GM21526 (cell line): Measurements from ENCODE around the gene CREG2.

Experiments used
- ATAC-seq: cut with Tn5 transposase; IDR thresholded peaks from one replicate; pipeline ENCODE4 v1.9.1; 2021; ENCODE audit warnings: moderate library complexity; ENCODE audit not compliant: unreplicated experiment, low FRiP score

CREG2 gene

DNA sequence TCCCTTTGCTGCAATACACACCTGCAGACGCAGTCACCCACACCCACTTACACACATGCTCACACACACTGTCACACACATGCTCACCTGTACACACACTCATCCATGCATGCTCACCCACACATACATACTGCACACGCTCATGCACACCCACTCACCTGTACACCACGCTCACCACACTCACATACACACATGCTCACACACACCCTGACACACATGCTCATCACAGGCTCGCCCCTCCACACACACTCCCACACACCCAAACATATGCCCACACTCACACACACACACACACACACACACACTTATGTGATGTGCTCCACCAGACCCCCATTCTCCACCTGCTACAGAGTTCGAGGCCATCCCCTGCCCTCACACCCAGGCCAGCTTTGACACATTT lies 22.8 kb upstream of the CREG2 start:
- no peak for ATAC-seq

DNA sequence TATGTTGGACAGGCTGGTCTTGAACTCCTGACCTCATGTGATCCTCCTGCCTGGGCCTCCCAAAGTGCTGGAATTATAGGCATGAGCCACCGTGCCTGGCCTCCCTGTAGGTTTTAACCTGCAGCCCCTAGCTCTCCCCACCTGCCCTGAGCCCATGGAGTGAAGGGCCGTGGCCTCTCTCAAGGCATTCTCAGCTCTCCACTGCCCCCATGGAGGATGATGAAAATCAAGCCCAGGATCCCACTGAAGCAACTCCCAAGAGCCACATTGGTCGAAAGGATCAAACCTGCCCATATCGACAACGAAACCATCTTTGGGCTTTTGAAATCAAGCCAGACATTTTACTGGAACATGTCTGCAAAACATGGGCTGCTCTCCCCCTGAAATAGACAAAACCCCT lies 22.4 kb upstream of the CREG2 start:
- ATAC-seq: no peak

DNA sequence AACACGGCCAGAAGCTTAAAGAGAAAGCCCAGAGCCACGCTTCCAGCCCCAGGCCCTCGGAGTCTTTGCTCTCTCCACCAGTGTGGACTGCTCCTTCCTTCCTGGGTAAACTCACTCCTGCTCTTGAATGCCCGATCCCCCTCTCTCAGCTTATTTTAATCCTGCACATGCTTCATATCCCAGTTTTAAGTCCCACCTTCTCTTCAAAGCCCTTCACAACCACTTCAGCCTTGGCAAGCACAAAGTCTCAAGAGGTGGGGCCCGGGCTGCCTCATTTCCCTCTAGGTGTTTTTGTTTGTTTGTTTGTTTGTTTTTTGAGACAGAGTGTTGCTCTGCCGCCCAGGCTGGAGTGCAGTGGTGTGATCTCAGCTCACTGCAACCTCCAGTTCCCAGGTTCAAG lies 21.6 kb upstream of the CREG2 start:
- ATAC-seq: no peak

DNA sequence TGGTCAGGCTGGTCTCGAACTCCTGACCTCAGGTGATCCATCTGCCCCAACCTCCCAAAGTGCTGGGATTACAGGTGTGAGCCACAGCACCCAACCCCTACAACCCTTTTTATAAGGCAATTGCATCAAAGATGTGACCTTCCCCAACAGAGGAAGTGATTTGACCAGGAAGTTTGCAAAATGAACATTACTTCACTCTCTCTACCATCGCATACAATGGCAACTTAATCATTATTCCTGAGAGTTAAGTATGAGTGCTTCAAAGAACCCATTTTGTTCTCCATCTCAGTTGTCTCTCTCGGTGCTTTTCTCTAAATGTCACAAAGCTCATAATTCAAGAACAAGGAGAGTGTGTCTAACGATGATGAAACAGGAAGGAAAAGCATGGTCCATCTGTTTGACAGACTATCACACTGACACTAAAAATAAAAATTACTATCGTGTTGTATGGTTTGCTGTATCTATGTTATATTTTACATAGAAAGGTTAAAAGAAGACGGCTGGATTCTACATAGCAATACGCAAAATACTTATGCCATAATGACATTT lies 18.1 kb upstream of the CREG2 start:
- ATAC-seq: no peak

DNA sequence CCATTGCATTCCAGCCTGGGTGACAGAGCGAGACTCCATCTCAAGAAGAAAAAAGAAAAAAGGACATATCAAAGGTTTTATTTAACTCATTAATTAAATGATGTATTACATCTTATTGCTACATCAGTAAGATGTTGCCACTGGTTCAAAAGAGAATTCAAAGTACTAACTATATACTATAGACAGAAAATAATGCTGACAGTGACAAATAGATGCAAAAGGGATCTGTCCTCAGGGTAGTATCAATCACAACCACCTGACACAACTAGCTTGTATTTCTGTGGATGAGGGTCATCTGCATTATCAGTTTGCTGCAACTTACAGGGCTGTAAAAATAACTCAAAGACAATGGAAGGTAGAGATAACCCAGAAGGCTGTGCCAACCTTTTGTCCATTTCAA lies 16.4 kb upstream of the CREG2 start:
- no peak for ATAC-seq

DNA sequence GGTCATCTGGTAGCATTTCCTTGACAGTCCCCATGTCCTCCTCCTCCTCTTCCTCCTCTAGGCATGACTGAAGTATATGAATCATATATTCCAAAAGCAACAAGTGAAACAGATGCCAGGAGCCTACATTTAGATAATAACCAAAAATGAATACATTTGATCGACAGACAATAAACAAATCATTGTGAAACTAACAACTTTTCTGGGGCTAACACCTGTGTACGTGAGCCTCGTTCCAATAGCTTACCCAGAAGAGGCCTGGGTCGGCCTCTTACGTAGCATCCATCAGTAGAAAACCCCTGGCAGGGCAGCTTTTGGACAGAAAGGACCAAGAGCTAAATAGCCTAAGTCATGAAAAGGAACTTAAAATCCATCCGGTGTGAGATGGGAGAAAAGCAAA lies 15.3 kb upstream of the CREG2 start:
- no peak for ATAC-seq

DNA sequence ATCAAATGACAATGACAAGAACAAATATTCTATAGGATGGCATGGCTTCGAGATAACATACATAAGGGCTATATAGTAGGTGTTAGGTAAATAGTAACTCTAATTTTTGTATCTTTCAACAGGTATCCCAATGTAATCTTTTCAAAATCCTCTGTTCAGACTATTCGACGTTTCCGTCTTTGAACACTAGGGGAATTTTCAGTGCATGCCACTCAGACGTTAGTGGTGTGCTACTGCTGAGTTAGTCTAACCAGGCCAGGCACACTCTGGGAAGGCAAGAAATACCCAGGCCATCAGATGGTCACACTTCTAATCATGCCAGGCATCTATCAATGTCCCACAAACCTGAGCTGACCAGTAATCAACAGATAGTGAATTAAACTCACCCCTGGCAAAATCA lies 14.6 kb upstream of the CREG2 start:
- ATAC-seq: no peak

DNA sequence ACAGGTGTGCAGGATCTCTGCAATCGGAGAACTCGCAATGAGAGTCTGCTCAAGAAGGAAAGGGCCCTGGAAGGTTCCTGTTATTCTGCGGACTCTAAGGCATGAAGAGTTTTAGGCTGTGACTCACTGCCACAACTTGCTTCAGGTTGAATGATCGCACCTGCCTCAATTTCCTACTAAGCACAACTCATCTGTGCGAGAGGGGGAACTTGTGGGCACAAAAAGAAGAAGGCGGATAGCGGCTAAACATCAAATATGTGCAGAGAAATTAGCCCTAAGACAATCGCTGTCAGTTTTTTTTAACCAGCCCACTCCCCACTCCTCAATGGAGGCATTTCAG lies 14.0 kb upstream of the CREG2 start:
- no peak for ATAC-seq

DNA sequence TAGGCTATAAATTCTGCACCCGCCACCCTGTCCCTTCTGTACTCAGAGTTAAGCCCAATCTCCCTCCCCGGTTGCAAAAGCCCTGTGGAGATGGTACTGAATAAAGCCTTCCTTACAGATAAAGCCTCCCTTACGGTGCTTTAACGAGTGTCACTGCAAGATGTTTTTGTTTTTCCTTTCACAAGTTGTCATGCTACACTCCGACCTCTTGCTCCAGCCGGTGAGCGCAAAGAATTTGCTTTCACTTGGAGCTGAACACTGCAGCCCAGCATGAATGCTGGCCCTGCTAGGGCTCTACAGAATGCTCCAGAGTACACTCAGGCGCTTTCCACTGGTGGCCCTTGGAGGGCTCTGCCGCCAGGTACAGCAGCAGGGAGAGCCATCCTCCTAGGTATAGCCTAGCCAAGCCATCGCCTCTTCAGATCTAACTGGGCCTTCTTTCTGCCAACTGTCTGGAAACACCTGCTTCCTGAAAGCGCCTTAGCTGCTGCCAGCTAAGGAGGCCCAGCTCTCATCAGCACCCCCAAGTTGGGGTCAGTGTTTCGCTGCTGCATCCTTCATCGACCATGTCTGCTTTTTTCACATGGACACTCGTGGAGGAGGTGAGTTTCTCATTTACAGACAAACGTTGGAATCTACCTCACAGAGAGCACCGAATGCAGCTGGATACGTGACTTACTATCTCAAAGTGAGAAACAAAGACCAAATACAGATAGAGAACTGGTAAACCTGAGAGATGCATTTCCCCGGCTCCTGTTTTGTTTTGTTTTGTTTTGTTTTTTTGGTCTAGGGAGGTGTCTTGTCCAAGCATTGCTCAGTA lies 13.4 kb upstream of the CREG2 start:
- ATAC-seq: no peak

DNA sequence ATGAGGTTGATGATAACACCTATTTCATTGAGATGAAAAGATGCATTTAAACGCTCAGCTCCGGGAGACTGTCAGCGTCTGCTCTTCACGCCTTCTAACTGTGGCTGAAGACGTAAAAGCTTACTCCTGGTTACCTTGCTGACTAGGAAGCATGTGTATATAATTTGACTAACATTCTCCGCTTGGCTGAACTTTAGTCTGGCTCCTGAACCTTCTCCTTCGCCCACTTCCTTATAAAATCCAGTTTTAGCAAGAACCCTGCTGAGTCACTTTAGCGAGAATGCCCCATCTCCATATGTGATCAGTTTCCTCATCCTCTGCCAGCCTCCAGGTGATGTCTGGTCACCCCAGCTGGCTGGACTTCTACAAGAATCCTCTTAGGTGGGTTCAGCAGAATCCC lies 12.7 kb upstream of the CREG2 start:
- no peak for ATAC-seq

DNA sequence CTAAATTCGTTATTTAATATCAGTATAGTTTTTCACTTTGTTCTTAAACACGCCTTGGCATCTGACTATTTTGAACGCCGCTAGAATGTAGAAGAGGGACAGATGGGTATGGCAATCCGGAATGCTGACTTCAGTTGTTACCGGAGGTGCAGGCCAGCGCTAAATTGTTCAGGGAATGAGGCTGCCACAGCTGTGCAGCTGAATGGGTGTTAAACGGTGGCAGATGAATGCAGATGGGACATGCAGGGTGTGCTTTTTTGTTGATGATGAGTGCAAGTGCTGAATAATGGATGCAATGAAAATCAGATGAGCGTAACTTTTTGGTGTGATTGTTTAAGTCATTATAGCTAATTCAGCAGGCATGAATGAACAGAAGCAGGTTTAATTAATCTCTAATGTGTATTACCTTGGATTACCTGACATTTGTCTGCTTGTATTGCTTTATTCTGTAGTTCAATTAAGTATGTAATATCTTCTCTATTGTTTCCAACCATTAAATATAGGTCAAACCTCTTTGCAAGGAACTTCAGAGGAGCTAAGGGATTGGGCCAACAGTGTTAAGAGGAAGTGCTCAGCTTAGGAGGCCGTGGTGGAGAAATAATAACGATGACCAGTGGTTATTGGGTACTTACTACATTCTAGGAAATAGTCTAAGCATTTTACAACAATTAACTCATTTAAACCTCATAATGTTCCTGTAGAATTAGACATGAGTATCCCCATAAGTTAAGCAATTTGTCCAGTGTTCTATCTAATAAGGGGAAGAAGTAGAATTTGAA lies 11.9 kb upstream of the CREG2 start:
- no peak for ATAC-seq

DNA sequence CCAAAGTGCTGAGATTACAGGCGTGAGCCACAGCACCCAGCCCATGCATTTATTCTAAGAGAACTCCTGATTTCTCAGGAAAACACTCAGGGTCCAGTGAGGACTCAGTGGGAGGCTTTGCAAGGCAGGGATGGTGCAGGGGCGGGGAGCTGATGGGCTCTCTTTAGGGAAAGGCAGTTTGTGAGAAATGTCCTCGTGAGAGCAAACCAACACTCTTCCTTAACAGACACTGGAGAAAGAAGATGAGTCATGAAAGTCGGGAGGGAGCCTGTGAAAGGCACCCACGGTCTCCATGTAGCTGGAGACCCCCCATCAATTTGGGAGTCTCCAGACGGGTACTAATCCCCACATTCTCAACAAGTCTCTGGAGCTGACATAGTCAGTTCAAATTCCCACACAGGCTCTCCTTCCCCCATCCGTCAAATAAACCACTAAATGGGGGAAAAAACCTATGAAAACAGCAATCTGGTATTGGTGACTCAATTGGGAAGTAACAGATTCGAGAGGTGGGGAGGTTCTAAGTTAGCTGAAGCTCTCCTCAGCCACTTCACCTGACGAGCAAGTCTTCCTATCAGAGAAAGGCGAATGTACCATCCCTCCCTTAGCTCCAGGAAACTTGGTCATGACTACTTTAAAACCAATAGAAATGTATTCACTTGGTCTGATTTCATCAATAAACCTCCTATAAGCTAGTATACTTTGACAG lies 11.0 kb upstream of the CREG2 start:
- ATAC-seq: no peak

DNA sequence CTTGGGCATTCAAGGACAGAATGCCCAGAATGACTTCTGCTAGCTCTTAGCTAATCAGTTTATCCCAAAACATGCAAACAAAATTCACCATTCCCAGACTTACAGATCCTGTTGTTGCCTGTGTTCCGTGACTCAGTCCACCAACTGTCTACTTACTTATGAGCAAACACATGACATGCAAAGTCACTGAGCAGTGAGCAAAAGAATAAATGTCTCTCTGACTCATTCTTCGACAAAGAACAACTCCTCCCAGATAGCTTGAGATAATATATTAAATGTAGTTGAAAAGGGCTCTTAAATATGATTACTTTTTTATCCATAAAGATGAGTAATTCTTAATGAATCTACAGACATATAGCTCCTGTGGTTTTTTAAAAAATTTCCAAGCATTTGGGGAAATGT lies 9.0 kb upstream of the CREG2 start:
- ATAC-seq: peak; percentile 26

DNA sequence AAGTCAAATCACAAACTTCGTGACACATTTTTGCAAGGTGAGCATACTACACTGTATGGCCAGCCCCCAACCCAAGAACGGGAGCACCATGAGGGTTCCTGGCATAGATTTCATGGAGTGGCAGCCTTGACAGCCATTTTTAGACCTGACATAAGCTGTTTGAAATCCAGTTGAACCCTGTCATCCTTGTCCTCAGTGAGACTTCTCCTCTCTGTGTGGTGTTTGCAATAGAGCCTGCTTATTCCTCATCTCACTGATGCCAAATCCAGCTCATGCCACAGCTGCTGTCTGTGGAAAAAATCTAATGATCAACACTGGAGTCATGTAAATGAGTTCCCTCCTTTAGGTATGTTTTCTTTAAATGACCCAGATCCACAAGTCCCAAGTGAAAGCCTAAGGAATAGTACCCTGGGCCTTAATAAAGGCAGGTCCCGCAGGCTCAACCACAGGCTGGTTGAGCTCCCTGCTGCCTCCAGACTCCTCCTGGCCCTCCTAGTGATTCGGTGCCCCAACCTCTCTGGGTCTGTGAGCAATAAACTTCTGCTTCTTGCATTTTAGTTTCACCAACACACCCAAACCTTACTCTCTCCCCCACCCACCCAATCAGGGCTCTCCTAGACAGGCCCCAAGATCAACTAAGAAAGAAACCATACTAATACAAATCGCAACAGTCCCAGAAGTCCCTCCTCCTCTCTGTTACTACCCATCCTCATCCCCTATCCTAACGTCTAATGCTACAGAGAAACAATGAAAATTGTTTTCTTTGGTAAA lies 8.4 kb upstream of the CREG2 start:
- peak; percentile 49 for ATAC-seq

DNA sequence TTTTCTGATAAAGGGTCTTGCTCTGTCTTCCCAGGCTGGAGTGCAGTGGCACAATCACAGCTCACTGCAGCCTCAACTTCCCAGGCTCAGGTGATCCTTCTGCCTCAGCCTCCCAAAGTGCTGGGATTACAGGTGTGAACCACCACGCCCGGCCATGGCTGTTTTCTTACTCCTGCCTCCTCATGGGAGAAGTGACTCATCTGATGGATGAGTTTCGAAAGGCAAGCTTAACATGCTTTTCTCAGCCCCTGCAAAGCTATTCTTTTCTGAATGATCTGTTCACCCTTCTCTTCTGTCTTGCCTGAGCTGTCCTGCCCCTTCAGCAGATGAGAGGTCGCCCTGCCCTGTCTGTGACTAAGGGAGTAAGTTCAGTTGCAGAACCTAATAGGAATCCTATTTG lies 929 bp upstream of the CREG2 start:
- ATAC-seq: no peak

DNA sequence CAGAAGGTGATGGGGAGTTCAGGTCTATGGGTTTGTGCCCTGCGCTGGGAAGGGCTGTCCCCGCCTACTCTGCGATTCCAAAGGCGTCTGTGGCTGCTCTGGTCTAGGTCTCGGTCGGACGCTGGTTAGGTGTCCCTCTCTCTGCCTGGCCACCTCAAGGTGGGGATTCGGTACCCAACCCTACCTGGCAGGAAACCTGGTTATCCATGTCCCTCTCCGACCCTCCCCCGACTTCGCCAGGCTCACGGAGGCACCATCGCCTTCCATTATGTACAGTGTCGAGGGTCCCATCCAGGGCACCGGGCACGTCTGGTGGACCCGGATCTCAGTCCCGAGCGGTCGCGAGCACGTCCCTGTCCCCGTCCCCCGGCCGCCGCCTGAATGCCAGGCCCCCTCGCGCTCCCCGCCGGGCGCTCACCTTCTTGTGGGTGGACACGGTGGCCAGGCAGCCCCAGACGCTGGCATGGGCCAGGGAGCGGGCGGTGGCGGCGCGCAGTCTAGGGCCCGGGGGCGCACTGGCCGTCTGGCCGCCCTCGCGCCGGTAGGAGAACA lies 628 bp downstream of the CREG2 start:
- ATAC-seq: no peak

DNA sequence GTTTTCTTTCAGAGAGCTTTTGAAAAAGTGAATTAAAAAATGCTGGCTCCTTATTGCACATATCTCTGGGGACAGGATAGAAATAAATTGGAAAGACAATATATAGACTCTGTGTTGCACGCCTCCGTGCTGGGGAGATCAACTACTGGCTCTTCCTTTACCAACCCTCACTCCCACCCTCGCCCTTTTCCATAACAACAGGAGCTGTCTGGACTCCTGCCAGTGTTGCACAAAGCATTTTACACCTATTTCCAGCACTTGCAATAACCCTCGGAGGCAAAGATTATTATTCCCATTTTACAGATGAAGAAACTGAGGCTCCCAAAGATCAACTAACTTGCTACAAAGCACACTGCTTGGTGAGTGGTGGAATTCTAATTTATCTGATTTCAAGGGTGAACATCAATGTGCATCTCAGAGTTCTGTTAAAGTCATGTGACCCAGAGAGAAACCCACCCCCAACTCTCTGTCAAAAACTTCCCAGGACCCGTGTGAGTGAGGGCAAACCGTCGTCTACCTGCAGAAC lies 4.2 kb downstream of the CREG2 start:
- ATAC-seq: no peak

DNA sequence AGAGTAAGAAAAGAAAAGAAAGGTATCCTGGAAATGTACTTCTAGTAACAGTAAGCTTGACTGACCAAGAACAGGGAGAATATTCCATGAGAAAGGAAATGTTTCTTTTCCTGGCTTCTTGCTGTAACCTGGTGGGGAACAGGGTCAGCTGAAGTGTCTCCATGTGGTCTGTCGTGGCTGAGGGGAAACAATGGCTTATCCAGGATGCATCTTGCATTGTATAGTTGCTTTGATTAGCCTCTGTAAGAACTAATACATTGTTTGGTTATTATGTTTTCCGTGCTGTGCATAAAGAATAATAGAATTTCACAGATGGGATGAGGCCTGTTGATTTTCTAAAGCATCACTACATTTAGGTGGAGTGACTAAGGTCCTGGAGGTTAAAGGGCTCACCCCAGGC lies 4.9 kb downstream of the CREG2 start:
- no peak for ATAC-seq

DNA sequence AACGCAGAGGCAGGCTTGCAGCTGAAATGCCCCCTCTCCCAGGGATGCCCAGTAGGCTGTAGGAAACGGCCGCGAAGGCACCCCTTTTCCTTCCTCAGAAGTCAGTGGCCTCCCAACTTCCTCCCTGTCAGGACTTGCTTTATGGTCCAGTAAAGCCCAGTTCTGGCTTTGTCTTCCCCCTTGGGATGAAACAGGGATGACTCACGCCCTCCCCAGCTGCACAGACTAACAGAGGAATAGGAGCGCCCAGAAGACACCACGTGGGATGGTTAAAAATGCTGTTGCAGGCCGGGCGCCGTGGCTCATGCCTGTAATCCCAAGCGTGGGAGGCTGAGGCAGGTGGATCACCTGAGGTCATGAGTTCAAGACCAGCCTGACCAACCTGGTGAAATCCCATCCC lies 6.9 kb downstream of the CREG2 start:
- ATAC-seq: no peak

DNA sequence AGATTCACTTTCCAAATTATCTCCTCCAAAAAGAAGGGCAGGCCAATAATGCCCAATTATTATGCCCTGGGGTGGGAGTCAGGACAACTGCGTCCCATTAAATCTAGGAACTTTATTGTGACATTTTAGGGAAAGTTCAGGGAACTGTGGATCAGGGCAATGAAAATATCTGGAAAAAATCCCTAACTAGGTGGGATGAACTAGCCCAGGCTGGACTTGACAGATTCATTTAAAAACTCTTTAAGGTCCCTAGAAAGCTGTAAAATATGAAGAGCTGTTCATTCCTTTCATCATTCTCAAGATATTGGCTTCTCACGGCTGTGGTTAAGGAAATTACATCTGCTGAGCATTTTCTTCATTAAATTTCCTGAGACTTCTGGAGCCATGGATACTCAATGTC lies 8.2 kb downstream of the CREG2 start:
- no peak for ATAC-seq
